GF-D8 (cell line): ENCODE measurements around the gene ELMOD3.
"Not testable (repeated sequence)": the region's sequence is repeated elsewhere in the genome, so short reads cannot be mapped to it uniquely, and the experiment has no call there.

Experiments used
- DNase-seq: peaks from one replicate; lab custom pipeline; 2025; lab: John Stamatoyannopoulos, UW

Gene ELMOD3

GRCh38 chr2:85329181-85329651 is 25.4 kb upstream of the ELMOD3 start:
- DNase-seq = no peak

- not testable (repeated sequence) for DNase-seq
Measured at GRCh38 chr2:85329701-85330100, 24.9 kb upstream of the ELMOD3 start.

DNA sequence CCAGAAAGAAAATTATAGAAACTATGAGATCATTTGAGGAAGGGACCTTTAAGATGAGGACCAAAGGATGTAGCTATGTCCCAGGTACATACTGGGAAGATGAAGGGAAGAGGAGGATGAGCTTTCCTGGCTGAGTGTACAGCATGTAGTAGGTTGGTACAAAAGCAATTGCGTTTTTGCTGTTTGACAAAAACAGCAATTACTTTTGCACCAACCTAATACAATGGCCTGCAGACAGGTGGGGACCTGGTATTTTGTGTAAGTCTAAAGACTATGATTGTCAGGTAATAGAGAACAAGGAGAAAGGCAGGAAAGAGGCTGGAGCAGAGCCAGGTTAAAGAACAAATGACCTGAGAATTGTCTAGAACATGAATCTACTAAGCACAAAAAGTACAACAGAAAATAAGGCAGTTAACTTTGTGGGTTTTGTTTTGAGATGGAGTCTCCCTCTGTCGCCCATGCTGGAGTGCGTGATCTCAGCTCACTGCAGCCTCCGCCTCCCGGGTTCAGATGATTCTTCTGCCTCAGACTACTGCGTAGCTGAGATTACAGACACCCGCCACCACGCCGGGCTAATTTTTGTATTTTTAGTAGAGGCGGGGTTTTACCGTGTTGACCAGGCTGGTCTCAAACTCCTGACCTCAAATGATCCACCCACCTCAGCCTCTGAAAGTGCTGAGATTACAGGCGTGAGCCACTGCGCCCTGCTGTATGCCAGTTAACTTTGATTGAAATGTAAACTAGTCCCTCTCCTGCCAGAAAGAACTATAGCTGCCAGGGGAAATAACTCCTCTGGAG is 23.5 kb upstream of the ELMOD3 start:
- DNase-seq = no peak

DNA sequence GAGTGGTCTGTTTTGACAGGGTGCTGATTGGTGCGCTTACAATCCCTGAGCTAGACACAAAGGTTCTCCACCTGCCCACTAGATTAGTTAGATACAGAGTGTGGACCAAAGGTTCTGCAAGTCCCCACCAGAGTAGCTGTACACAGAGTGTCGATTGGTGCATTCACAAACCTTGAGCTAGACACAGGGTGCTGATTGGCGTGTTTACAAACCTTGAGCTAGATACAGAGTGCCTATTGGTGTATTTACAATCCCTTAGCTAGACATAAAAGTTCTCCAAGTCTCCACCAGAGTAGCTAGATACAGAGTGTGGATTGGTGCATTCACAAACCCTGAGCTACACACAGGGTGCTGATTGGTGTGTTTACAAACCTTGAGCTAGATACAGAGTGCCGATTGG is 20.7 kb upstream of the ELMOD3 start:
- DNase-seq = not testable (repeated sequence)

GRCh38 chr2:85334928-85335327 is 19.6 kb upstream of the ELMOD3 start:
- no peak for DNase-seq

DNA sequence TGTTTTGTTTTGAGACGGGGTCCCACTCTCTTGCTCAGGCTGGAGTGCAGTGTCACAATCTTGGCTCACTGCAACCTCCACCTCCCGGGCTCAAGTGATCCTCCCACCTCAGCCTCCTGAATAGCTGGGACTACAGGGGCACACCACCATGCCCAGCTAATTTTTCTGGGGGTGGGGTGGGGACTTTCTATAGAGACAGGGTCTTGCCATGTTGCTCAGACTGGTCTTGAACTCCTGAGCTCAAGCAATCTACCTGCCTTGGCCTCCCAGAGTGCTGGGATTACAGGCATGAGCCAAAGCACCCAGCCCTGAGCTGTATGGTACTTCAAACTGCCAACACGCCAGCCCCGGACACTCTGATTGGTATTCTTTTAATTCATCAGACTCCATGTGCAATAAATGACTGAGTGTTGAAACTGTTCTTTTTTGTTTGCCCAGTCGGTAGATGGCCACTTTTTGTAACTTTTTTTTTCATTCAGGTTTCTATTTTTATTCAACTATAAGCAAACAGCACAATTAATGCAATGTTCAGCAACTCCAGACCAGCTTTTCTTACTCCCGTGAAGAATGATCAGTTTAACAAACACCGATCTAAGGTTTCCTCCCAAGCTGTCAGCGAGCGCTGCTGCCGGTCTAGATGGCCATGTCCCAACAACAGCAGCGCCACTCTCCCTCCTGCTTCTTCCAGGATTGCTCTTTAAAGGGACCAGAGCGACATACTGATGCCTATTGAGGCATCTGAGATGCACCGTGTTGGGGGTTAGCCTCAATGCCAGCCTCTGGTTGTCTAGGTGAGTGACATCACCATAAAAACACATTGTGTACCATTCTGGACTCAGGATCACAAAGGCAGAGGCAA is 14.3 kb upstream of the ELMOD3 start:
- DNase-seq = no peak

DNA sequence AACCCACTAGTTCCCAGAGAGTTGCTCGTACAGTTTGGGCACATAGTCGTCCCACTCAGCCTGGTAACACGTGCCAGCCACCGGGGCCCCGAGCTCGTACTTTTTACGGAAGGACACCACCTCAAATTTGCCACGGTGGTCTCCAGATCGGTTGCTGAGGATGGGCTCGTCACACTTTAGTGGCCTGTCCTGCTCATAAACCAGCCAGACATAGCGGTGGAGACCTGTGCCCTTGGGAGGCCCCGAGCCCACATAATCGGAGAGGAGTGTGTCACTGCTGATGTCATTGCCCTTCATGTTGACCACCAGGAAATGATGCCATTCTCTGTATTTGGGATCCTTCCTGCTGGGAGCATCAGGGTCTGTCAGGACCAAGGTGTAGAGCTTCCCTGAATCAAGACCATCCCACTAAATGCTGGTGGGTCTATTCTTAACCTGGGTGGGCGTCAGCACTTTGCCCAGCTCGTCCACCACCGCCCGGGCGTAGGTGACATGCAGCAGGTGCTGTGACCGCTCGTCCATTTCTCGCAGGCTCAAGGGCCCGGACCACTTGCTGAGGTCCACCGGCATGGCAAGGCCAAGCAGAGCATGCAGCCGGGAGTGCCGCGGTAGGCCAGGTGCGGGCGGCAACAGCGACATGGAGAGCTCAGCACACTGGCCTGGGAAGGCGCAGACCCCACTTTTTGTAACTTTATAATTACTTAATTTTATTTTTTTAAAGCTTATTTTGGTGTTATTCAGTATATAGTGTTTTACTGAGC is 13.1 kb upstream of the ELMOD3 start:
- DNase-seq = no peak

DNA sequence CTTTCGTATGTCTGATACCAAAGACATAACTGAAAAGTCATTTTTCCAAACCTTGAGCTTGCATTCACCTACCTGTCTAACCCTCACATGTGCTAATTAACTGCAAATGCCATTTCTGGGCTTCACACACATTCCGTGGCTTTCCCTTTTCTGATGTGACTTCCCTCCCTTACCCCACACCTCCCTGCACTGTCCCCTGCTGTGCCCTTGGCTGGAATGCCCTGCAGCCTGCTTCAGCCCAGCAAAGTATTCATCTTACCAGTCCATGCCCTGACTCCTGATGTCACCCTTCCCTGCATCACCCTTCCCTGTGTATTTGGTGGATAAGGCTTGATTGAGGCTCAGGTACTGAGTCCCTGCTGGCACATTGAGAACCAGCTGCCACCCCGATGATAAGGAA is 12.4 kb upstream of the ELMOD3 start:
- DNase-seq = no peak

DNA sequence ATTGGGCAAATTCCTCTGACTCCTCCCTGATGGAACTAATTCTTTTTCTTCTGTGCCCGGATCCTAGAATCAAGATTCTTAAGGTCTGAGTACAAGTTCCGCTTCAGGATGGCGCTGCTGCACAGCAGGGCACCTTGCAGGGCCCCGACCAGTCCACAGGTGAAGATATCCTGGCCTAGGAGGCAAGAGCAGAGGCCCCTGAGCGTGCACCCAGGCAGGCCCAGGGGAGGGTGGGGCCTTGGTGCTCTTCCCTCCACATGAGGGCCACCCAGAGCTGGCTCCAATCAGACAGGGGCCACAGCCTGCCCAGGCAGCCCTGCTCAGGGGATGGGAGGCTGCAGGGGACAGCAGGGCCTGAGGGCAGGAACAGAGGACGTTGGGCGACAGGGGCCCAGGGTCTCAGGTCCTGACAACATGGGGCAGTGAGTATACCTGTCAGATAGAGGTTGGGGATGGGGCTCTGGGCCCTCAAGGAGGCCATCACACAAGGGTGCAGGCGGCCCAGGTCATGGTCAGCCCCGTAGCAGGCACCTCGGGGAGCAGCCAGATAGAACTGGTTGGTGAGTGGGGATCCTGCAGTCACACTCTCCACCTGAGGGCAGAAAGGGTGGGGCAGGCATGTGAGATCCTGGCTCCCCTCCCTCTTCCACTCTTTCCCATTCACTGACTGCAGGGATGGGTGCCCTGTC is 11.2 kb upstream of the ELMOD3 start:
- not testable (repeated sequence) for DNase-seq

DNA sequence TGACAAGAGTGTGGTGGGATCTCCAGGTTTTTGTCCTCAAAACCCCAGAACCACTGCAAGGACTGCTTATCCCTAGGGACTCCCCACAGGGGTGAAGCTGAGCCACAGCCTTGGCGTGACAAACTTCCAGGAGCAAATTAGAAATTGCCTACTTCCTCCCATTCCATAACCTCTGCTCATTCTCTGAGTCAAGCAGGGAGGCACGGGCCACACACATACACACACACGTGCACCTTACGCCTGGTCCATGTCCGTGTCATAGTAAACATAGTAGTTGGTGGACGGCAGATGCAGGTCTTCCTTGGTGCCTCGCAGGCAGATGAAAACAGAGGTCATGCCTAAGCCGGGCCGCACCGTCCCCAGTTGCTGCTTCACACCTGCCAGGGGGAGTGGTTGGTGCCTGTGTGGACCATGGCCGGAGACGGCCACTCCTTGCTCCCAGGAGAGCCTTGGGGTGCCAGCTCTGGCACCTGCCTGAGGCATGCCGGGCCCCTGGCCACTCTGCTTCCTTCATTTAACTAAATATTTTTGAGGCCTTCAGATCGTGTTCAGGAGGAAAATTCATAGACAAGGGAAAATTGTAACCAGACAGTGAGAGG is 10.1 kb upstream of the ELMOD3 start:
- no peak for DNase-seq

DNA sequence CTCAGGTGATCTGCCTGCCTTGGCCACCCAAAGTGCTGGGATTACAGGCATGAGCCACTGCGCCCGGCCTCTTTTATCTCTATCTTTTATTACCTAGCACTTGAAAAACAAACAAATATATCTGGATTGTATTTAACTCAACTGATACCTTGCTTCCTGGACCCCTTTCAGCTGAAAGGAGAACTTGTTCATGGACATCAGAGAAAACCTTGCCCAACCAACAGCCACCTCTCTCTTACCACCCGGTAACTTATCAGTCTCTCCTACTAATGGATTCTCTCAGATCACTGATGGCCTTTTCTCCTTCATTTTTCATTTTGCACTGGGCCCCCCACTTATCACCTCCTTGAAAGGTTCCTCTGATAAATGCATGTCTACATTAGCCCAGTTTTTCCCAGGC is 7.0 kb upstream of the ELMOD3 start:
- DNase-seq = no peak

GRCh38 chr2:85353876-85354285 is 688 bp upstream of the ELMOD3 start:
- DNase-seq = no peak

DNA sequence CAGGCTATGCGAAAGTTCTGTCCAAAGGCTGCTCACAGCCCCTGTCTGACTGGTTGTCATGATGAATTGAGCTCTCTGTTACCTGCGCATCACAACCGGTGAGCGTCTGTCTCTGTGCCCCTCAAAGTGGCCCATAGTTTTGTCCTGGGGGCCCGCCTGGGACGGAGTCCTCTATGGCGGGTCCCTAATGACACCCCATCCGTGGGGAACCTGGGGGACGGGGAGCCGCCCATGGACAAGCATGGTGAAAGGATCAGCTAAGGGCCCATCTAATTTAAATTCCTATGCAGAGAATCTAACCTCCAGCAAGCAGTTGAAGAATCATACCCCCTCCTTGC is 473 bp downstream of the ELMOD3 start:
- DNase-seq = no peak

DNA sequence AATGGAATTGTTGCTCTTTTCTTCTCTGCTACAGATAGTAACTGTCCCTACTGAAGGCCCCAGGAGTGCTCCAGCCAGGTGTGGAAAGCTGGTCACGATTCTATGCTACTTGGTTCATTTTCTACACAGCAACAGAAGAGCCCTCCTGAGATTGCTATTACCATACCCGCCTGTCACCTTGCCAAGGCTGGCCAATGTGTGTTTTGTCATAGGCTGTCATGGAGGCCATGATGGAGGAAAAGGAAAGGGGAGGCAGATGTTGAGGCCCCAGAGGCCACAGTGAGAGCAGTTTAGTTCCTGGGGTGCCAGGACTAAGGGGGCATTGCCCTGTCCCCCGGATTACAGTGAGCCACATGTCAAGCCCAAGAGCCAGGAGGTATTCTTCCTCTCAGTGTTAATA is 952 bp downstream of the ELMOD3 start:
- DNase-seq = no peak

- no peak for DNase-seq
Measured at GRCh38 chr2:85356186-85356585, 1.6 kb downstream of the ELMOD3 start.

DNA sequence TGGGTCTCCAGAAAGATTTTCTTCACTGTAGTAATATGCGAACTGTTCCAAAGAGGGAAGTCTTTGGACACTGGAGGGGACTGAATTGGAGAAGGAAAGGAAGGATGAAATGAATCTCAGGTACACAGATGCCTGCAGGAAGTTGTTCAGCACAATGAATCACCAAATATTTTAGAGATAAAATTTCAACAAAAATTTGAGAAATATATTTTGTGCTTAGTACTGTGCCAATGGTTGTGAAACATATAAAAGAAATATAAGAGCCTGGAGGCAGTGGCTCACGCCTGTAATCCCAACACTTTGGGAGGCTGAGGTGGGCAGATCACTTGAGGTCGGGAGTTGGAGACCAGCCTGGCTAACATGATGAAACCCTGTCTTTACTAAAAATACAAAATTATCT is 3.2 kb downstream of the ELMOD3 start:
- DNase-seq = no peak

DNA sequence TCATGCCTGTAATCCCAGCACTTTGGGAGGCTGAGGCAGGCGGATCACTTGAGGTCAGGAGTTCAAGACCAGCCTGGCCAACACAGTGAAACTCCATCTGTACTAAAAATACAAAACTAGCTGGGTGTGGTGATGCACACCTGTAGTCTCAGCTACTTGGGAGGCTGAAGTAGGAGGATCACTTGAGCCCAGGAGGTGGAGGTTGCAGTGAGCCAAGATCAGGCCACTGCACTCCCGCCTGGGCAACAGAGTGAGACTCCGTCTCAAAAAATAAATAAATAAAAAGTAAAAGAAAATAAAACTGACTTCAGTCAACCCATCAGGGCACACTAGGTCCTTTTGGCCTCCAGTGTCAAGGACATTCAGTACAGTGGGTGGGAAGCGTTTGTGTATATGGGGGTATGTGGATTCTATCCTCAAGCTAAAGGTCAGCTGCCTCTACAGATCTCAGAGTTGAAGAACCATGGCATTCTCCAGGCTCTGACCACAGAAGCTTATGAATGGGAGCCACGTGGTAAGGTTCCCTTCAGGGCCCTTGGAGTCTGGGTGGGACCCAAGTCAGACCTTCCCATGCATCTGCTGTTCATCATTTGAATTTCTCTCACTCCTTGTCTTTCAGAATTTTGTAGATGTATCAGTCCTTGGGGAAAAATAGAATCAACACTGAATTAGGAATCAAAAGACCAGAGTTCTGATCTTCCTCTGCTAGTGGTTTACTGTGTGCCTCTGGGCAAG is 8.3 kb downstream of the ELMOD3 start:
- DNase-seq = not testable (repeated sequence)

GRCh38 chr2:85367180-85367579 is 12.6 kb downstream of the ELMOD3 start:
- no peak for DNase-seq

DNA sequence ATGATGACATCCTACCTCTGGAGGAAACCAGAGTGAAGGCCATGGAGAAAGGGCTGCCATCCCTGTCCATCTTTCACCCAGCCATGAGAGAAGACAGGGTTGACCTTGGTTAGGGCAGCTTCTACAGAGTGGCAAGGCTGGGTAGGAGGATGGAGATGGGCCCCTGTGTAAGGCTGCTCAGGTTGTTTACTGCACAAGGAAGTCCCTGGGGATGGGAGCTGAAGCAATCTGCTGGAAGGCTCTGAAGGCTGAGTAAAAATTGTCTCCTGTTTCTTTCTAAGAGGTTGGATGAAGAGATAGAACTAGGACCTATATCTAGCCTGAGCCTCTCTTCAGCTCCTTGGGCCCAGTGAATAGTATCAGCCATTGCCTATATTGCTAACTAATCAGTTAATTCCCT is 14.4 kb downstream of the ELMOD3 start:
- DNase-seq = no peak

GRCh38 chr2:85369500-85369899 is 14.9 kb downstream of the ELMOD3 start:
- DNase-seq = no peak

- no peak for DNase-seq
Measured at GRCh38 chr2:85371045-85371444, 16.5 kb downstream of the ELMOD3 start.
